Loucy (cell line): ENCODE measurements around the gene CFAP20DC.

Experiments
- H2AFZ ChIP-seq: fragments of 200-600 bp; sonication (generic); 2 replicates; pipeline ENCODE4 v1.6.0; 2016; ENCODE audit warnings: antibody characterized with exemption, mild to moderate bottlenecking, low read length, moderate library complexity
- H3F3A ChIP-seq: fragments of 200-600 bp; 2 replicates; pipeline ENCODE4 v1.6.0; 2016; ENCODE audit warnings: antibody characterized with exemption, low read depth, mild to moderate bottlenecking
- H3K27me3 ChIP-seq: fragments of 200-600 bp; sonication (generic); 2 replicates; pipeline ENCODE4 v1.6.1; 2014; ENCODE audit warnings: low read length, mild to moderate bottlenecking; ENCODE audit not compliant: insufficient read depth, poor library complexity, severe bottlenecking
- H3K36me3 ChIP-seq: fragments of 200-600 bp; sonication (generic); 2 replicates; pipeline ENCODE4 v1.6.1; 2016; ENCODE audit warnings: low read length; ENCODE audit not compliant: insufficient read depth
- H3K4me1 ChIP-seq: fragments of 200-600 bp; sonication (generic); 2 replicates; pipeline ENCODE4 v1.5.1; 2014; ENCODE audit warnings: low read length, mild to moderate bottlenecking; ENCODE audit not compliant: insufficient read depth, poor library complexity, severe bottlenecking
- H3K4me2 ChIP-seq: fragments of 200-600 bp; sonication (generic); 2 replicates; pipeline ENCODE4 v1.6.0; 2014; ENCODE audit warnings: antibody characterized with exemption, low read length, low read depth, mild to moderate bottlenecking; ENCODE audit not compliant: poor library complexity, severe bottlenecking
- H3K4me3 ChIP-seq: fragments of 200-600 bp; sonication (generic); 2 replicates; pipeline ENCODE4 v1.5.1; 2014; ENCODE audit warnings: low read length, mild to moderate bottlenecking, mixed read lengths; ENCODE audit not compliant: poor library complexity, severe bottlenecking
- H3K79me2 ChIP-seq: fragments of 200-600 bp; sonication (generic); 2 replicates; pipeline ENCODE4 v1.6.1; 2014; ENCODE audit warnings: low read length; ENCODE audit not compliant: insufficient read depth
- H3K9ac ChIP-seq: fragments of 200-600 bp; sonication (generic); 2 replicates; pipeline ENCODE4 v1.6.0; 2014; ENCODE audit warnings: mild to moderate bottlenecking, low read depth, low read length, moderate library complexity; ENCODE audit not compliant: poor library complexity, severe bottlenecking
- H3K9me2 ChIP-seq: fragments of 200-600 bp; sonication (generic); replicated peaks from 2 replicates; pipeline ENCODE4 v1.6.1; 2016; ENCODE audit warnings: low read depth, low read length, mixed read lengths
- H3K9me3 ChIP-seq: fragments of 200-600 bp; sonication (generic); 2 replicates; pipeline ENCODE4 v1.6.1; 2014; ENCODE audit warnings: mild to moderate bottlenecking, antibody characterized with exemption, low read length, low read depth; ENCODE audit not compliant: insufficient read depth
- H4K20me1 ChIP-seq: fragments of 200-600 bp; sonication (generic); 2 replicates; pipeline ENCODE4 v1.6.0; 2014; ENCODE audit warnings: antibody characterized with exemption, low read length, mild to moderate bottlenecking; ENCODE audit not compliant: insufficient read depth, poor library complexity, severe bottlenecking
- EZH2phosphoT487 ChIP-seq: fragments of 200-600 bp; IDR thresholded peaks from 2 replicates; pipeline ENCODE4 v1.6.1; 2018; ENCODE audit warnings: antibody characterized with exemption, mild to moderate bottlenecking, moderate library complexity, borderline replicate concordance
- TF ChIP-seq, protein P1 (sequence below): fragments of 200-600 bp; sonication (generic); conservative IDR thresholded peaks from 2 replicates; pipeline ENCODE4 v1.5.1; 2014; ENCODE audit warnings: mild to moderate bottlenecking, antibody characterized with exemption, low read length

Gene CFAP20DC

DNA sequence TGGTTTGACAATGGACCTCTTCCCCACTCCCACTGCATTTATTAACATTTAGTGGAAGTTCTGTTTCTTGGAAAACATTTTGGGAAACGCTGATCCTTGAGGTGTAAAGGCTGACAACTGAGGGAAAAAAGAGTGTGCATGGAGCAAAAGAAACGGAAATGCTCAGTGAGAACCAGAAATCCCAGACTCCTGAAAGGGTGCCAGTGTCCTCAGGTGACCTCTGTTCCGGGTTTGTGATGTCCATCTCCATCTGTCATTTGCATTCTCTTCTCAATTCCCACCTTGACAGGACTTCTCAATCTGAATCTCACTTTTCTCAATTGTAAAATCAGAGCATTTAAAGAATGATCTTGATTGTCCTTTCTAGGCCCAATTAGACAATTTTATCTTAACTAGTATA lies 312.2 kb downstream of the CFAP20DC start:
- Histone ChIP-seq H3K9ac (no peak overlapping the region), H3K9me3 (no peaks in the 10 kb centered on the region), H3K4me3 (no peak overlapping the region), H3K9me2 (no peaks in the 10 kb centered on the region), H3K4me2 (no peak overlapping the region), H3K36me3 (no peaks in the 10 kb centered on the region), H3K27me3 (no peaks in the 10 kb centered on the region), H3K79me2 (no peaks in the 10 kb centered on the region), H4K20me1 (no peaks in the 10 kb centered on the region), H2AFZ (no peak overlapping the region), H3K4me1 (no peaks in the 10 kb centered on the region), H3F3A (no peaks in the 10 kb centered on the region)
- TF ChIP-seq, protein P1, sequence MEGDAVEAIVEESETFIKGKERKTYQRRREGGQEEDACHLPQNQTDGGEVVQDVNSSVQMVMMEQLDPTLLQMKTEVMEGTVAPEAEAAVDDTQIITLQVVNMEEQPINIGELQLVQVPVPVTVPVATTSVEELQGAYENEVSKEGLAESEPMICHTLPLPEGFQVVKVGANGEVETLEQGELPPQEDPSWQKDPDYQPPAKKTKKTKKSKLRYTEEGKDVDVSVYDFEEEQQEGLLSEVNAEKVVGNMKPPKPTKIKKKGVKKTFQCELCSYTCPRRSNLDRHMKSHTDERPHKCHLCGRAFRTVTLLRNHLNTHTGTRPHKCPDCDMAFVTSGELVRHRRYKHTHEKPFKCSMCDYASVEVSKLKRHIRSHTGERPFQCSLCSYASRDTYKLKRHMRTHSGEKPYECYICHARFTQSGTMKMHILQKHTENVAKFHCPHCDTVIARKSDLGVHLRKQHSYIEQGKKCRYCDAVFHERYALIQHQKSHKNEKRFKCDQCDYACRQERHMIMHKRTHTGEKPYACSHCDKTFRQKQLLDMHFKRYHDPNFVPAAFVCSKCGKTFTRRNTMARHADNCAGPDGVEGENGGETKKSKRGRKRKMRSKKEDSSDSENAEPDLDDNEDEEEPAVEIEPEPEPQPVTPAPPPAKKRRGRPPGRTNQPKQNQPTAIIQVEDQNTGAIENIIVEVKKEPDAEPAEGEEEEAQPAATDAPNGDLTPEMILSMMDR = no peak
- TF ChIP-seq EZH2phosphoT487 = no peak

DNA sequence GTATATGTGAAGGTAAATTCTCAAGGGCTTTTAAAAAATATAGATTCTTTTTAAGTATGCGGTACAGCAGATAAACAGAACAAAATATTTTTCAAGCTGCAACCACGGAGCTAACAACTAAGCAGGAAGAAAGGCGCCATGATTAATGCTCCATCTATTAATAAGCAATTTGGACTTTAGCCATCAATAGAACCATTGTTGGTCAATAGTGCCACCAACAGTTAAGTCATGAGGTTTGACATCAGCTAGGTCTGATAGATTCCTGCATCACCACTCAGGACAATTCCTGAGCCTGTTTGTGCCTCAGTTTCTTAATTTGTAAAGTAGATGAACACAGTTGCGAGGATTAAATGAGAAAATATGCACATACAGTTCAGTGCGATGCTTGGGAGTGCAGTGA lies 318.2 kb downstream of the CFAP20DC start:
- H3K9me3 ChIP-seq = no peaks in the 10 kb centered on the region
- H3K9ac ChIP-seq = no peak overlapping the region
- no peak overlapping the region for H2AFZ ChIP-seq
- no peaks in the 10 kb centered on the region for H3K4me1 ChIP-seq
- TF ChIP-seq, protein P1 = no peak
- no peak for TF ChIP-seq EZH2phosphoT487
- no peak overlapping the region for H3K4me3 ChIP-seq
- peaks cover 9% of the 10 kb centered on the region; the same call in 1 of the 2 replicates for H3K36me3 ChIP-seq
- no peaks in the 10 kb centered on the region for H3F3A ChIP-seq
- no peaks in the 10 kb centered on the region for H3K79me2 ChIP-seq
- no peaks in the 10 kb centered on the region for H4K20me1 ChIP-seq
- H3K27me3 ChIP-seq = no peaks in the 10 kb centered on the region
- H3K4me2 ChIP-seq = no peak overlapping the region
- no peaks in the 10 kb centered on the region for H3K9me2 ChIP-seq

DNA sequence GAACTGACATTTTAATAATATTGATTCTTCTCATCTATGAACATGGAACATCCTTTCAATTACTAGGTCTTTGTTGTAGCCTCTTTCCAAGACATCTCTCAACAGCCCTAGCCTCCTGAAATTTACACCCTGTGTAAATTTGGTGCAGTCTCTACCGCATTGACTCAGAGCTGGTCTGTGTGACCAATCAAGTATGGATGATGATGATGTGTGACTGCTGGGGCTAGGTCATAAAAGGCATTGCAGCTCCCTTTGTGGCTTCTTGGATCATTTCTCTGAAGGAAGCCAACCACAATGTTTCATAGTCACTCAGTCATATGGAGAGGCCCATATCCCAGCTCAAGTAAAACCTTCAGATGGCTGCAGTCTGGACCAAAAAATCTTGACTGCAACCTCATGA lies 321.1 kb downstream of the CFAP20DC start:
- no peak for TF ChIP-seq EZH2phosphoT487
- TF ChIP-seq, protein P1 = no peak
- Histone ChIP-seq H3K4me3 (no peak overlapping the region), H3K9ac (no peak overlapping the region), H3K4me1 (no peaks in the 10 kb centered on the region), H3K79me2 (no peaks in the 10 kb centered on the region), H3F3A (no peaks in the 10 kb centered on the region), H3K9me2 (no peaks in the 10 kb centered on the region), H3K9me3 (no peaks in the 10 kb centered on the region), H3K27me3 (no peaks in the 10 kb centered on the region), H3K36me3 (peaks cover 9% of the 10 kb centered on the region; the same call in 1 of the 2 replicates), H4K20me1 (no peaks in the 10 kb centered on the region), H2AFZ (no peak overlapping the region), H3K4me2 (no peak overlapping the region)
